ENCODE results near the gene TCP11L1. TPM values are rescaled to one million over a fixed set of nuclear protein-coding genes. Genes with fewer than 3 reads are reported as not detected.

The TCP11L1 gene
- total and polyA plus RNA-seq, 8 donors = 2.5 to 46.1 (median 24.5) TPM

DNA sequence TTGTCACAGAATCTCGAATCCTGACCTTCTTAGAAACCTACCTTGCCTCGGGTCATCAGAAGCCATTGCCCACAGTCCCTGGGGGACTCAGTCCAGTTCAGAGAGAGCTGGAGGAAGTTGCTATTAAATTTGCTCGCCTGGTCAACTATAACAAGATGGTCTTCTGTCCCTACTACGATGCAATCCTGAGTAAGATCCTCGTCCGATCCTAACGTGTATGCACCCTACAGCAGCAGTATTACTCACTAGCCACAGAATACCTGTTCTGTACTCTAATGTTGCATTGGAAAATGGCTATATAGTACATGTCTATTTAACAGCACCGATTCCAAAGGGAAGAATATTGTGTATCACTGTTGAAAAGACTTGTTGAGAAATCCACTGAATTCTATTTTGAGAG, 33.1 kb downstream of the TCP11L1 start:
- H3K4me1 ChIP-seq = no peaks in the 10 kb centered on the region
- no peak for TF ChIP-seq EP300 (IDR thresholded peaks at IDR 0.05)
- no peak for TF ChIP-seq POLR2AphosphoS5 (IDR thresholded peaks at IDR 0.05)
- no peak for TF ChIP-seq POLR2A (IDR thresholded peaks at IDR 0.05)
- TF ChIP-seq, protein P1, sequence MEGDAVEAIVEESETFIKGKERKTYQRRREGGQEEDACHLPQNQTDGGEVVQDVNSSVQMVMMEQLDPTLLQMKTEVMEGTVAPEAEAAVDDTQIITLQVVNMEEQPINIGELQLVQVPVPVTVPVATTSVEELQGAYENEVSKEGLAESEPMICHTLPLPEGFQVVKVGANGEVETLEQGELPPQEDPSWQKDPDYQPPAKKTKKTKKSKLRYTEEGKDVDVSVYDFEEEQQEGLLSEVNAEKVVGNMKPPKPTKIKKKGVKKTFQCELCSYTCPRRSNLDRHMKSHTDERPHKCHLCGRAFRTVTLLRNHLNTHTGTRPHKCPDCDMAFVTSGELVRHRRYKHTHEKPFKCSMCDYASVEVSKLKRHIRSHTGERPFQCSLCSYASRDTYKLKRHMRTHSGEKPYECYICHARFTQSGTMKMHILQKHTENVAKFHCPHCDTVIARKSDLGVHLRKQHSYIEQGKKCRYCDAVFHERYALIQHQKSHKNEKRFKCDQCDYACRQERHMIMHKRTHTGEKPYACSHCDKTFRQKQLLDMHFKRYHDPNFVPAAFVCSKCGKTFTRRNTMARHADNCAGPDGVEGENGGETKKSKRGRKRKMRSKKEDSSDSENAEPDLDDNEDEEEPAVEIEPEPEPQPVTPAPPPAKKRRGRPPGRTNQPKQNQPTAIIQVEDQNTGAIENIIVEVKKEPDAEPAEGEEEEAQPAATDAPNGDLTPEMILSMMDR (IDR thresholded peaks at IDR 0.05) = no peak
- 87 to 95% (median 92%) methylated on average over 8 of the region's 8 CpGs for WGBS, 5 donors
- no peak overlapping the region for H3K4me3 ChIP-seq
- H3K36me3 ChIP-seq = peaks cover 44 to 100% (median 98%) of the 10 kb centered on the region in 4 donors
- H3K27ac ChIP-seq = no peak overlapping the region
- no peaks in the 10 kb centered on the region for H3K9me3 ChIP-seq
- no peaks in the 10 kb centered on the region for H3K27me3 ChIP-seq
- intact Hi-C loops (cut with DNase I; ENCODE audit: low total_unique reads) = no loop called here
- DNase-seq = no peak

DNA sequence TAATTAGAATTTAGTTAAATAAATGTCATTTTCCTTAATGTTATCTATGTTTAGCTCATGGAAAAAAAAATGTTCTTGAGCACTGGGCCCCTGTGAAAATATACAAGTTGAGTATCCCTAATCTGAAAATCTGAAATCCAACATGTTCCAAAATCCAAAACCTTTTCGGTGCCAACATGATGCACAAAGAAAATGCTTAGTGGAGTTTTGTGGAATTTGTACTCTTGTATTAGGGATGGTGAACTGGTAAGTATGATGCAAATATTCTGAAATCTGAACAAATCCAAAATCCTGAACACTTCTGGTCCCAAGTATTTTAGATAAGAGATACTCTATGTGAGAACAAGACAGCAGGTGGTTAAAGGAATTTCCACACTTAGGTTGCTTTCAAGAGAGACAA, 44.5 kb downstream of the TCP11L1 start:
- Histone ChIP-seq H3K4me3 (no peak overlapping the region), H3K4me1 (no peaks in the 10 kb centered on the region), H3K9me3 (no peaks in the 10 kb centered on the region), H3K27ac (no peak overlapping the region), H3K27me3 (no peaks in the 10 kb centered on the region), H3K36me3 (peaks cover 17 to 83% (median 75%) of the 10 kb centered on the region in 4 donors)
- TF ChIP-seq EP300 (IDR thresholded peaks at IDR 0.05) = no peak
- no peak for TF ChIP-seq POLR2A (IDR thresholded peaks at IDR 0.05)
- TF ChIP-seq, protein P1 (IDR thresholded peaks at IDR 0.05) = no peak
- TF ChIP-seq POLR2AphosphoS5 (IDR thresholded peaks at IDR 0.05) = no peak
- no peak for DNase-seq
- intact Hi-C loops (cut with DNase I; ENCODE audit: low total_unique reads) = no loop called here
- WGBS, 5 donors = 89 to 96% (median 93%) methylated on average over 1 of the region's 1 CpG

DNA sequence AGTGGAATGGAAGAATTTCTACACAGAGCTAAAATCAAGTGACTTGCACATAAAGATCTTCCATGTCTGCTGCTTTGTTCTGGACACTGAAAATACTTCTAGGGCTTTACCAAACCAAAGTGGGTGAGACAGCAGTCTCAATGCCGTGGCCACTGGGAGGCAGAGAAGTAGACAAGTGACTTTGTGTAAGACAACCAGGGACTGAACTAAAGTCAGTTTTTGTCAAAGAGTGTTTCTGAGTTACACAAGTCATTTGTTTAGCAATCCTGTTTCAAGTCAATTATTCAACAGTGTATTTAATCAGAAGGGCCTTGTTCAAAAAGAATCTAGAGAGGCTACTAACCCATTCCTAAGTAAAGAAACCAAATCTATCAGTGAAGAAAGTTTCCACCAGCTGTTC, 46.6 kb downstream of the TCP11L1 start:
- WGBS, 5 donors = 76 to 87% (median 85%) methylated on average over 1 of the region's 1 CpG
- Histone ChIP-seq H3K36me3 (peaks cover 17 to 68% (median 60%) of the 10 kb centered on the region in 4 donors), H3K27me3 (no peaks in the 10 kb centered on the region), H3K27ac (no peak overlapping the region), H3K9me3 (no peaks in the 10 kb centered on the region), H3K4me1 (peaks cover 0 to 5% (median 0%) of the 10 kb centered on the region in 4 donors), H3K4me3 (no peak overlapping the region)
- no peak for TF ChIP-seq POLR2A (IDR thresholded peaks at IDR 0.05)
- no peak for TF ChIP-seq EP300 (IDR thresholded peaks at IDR 0.05)
- TF ChIP-seq POLR2AphosphoS5 (IDR thresholded peaks at IDR 0.05) = no peak
- TF ChIP-seq, protein P1 (IDR thresholded peaks at IDR 0.05) = no peak
- DNase-seq = no peak
- intact Hi-C loops (cut with DNase I; ENCODE audit: low total_unique reads) = no loop called here

DNA sequence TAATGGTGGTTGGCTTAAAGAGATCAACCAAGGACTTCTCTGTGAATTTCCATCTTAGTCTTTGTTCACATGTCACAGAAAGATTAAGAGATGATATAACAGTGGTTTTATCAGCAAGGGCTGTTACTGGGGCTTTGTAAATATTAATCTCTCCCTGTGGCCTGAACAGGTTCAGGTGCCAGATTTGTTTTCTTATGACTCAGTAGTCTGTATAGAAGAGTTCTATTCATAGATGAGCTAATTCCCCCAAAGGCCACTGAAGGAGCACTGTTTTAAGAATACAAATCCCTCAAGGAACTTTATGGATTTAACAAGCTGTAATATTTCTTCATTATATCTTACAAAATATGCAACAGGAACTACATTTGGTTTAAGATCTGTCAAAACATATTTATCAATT, 50.4 kb downstream of the TCP11L1 start:
- Histone ChIP-seq H3K9me3 (no peaks in the 10 kb centered on the region), H3K4me1 (peaks cover 0 to 5% (median 0%) of the 10 kb centered on the region in 4 donors), H3K27ac (no peak overlapping the region), H3K4me3 (no peak overlapping the region), H3K27me3 (no peaks in the 10 kb centered on the region), H3K36me3 (peaks cover 12 to 49% (median 40%) of the 10 kb centered on the region in 4 donors)
- TF ChIP-seq, protein P1 (IDR thresholded peaks at IDR 0.05) = no peak
- no peak for TF ChIP-seq EP300 (IDR thresholded peaks at IDR 0.05)
- no peak for TF ChIP-seq POLR2AphosphoS5 (IDR thresholded peaks at IDR 0.05)
- no peak for TF ChIP-seq POLR2A (IDR thresholded peaks at IDR 0.05)
- intact Hi-C loops (cut with DNase I; ENCODE audit: low total_unique reads) = no loop called here
- no peak for DNase-seq
